ENCODE results near the gene CTNND2.

Gene CTNND2

GRCh38 chr5:11000515-11001353, 903.5 kb downstream of the CTNND2 start:
- Histone ChIP-seq H3K36me3 (ENCODE audit: control insufficient read depth, low read length) (no peaks in the 10 kb centered on the region), H3K4me3 (ENCODE audit: low read length) (no peak overlapping the region), H3K9me3 (ENCODE audit: control insufficient read depth, insufficient read depth, low read length) (no peaks in the 10 kb centered on the region), H3K9me2 (replicated peaks; ENCODE audit: control insufficient read depth, low read length) (no peaks in the 10 kb centered on the region), H4K20me1 (ENCODE audit: control insufficient read depth, insufficient read depth, low read depth, low read length) (no peaks in the 10 kb centered on the region), H3K79me2 (ENCODE audit: control insufficient read depth, low read length) (no peaks in the 10 kb centered on the region), H3K27me3 (ENCODE audit: control insufficient read depth, low read length) (no peaks in the 10 kb centered on the region; the same call in 1 of the 2 replicates), H3K4me1 (ENCODE audit: control insufficient read depth, low read length) (no peaks in the 10 kb centered on the region), H3K27ac (ENCODE audit: low read depth, low read length) (no peak overlapping the region), H3F3A (ENCODE audit: control insufficient read depth, insufficient read depth) (no peaks in the 10 kb centered on the region), H3K4me2 (ENCODE audit: low read length) (no peak overlapping the region)
- no peak for TF ChIP-seq EZH2phosphoT487 (IDR thresholded peaks at IDR 0.05; ENCODE audit: borderline replicate concordance, low read length)
- TF ChIP-seq CTCF (IDR thresholded peaks at IDR 0.05; ENCODE audit: low read depth, low read length, poor library complexity, severe bottlenecking) = no peak

GRCh38 chr5:10999714-11000113, 904.5 kb downstream of the CTNND2 start:
- Histone ChIP-seq H3K9me2 (replicated peaks; ENCODE audit: control insufficient read depth, low read length) (no peaks in the 10 kb centered on the region), H3K27ac (ENCODE audit: low read depth, low read length) (no peak overlapping the region), H3K36me3 (ENCODE audit: control insufficient read depth, low read length) (no peaks in the 10 kb centered on the region), H3F3A (ENCODE audit: control insufficient read depth, insufficient read depth) (no peaks in the 10 kb centered on the region), H3K9me3 (ENCODE audit: control insufficient read depth, insufficient read depth, low read length) (no peaks in the 10 kb centered on the region), H3K4me2 (ENCODE audit: low read length) (no peak overlapping the region), H3K4me1 (ENCODE audit: control insufficient read depth, low read length) (no peaks in the 10 kb centered on the region), H3K4me3 (ENCODE audit: low read length) (no peak overlapping the region), H3K79me2 (ENCODE audit: control insufficient read depth, low read length) (no peaks in the 10 kb centered on the region), H3K27me3 (ENCODE audit: control insufficient read depth, low read length) (no peaks in the 10 kb centered on the region; the same call in 1 of the 2 replicates), H4K20me1 (ENCODE audit: control insufficient read depth, insufficient read depth, low read depth, low read length) (no peaks in the 10 kb centered on the region)
- TF ChIP-seq CTCF (IDR thresholded peaks at IDR 0.05; ENCODE audit: low read depth, low read length, poor library complexity, severe bottlenecking) = no peak
- no peak for TF ChIP-seq EZH2phosphoT487 (IDR thresholded peaks at IDR 0.05; ENCODE audit: borderline replicate concordance, low read length)

GRCh38 chr5:10995891-10996290, 908.4 kb downstream of the CTNND2 start:
- H3K9me3 ChIP-seq (ENCODE audit: control insufficient read depth, insufficient read depth, low read length) = no peaks in the 10 kb centered on the region

More at GRCh38 chr5:10995891-10996290, 908.4 kb downstream of the CTNND2 start:
- Histone ChIP-seq H3K79me2 (ENCODE audit: control insufficient read depth, low read length) (no peaks in the 10 kb centered on the region), H3K4me3 (ENCODE audit: low read length) (no peak overlapping the region), H3K36me3 (ENCODE audit: control insufficient read depth, low read length) (no peaks in the 10 kb centered on the region), H3K4me1 (ENCODE audit: control insufficient read depth, low read length) (no peaks in the 10 kb centered on the region), H3K27ac (ENCODE audit: low read depth, low read length) (no peak overlapping the region), H3F3A (ENCODE audit: control insufficient read depth, insufficient read depth) (no peaks in the 10 kb centered on the region), H4K20me1 (ENCODE audit: control insufficient read depth, insufficient read depth, low read depth, low read length) (no peaks in the 10 kb centered on the region), H3K9me2 (replicated peaks; ENCODE audit: control insufficient read depth, low read length) (no peaks in the 10 kb centered on the region), H3K4me2 (ENCODE audit: low read length) (no peak overlapping the region), H3K27me3 (ENCODE audit: control insufficient read depth, low read length) (no peaks in the 10 kb centered on the region)
- TF ChIP-seq EZH2phosphoT487 (IDR thresholded peaks at IDR 0.05; ENCODE audit: borderline replicate concordance, low read length) (no peak), CTCF (IDR thresholded peaks at IDR 0.05; ENCODE audit: low read depth, low read length, poor library complexity, severe bottlenecking) (no peak)

All from DOHH2 (cell line).